WTC11 (cell line): Measurements from ENCODE around the gene ACVR1B. TPM values are rescaled to one million over a fixed set of nuclear protein-coding genes. Genes with fewer than 3 reads are reported as not detected.

Experiments
- ATAC-seq: fragments of 200-7000 bp; cut with Tn5 transposase; 2 replicates; pipeline ENCODE4 v1.10.0; 2021; ENCODE audit warnings: mild to moderate bottlenecking, moderate library complexity
- CTCF ChIA-PET: fragments of 300-600 bp; sonication (Branson Sonifier 250); formaldehyde crosslinking; loops from one replicate; lab custom pipeline; 2021; ENCODE audit warnings: antibody characterized with exemption; lab: Charles Lee
- POLR2A ChIA-PET: fragments of 350-600 bp; sonication (Branson Sonifier 250); formaldehyde crosslinking; loops from one replicate; lab custom pipeline; 2021; ENCODE audit warnings: antibody characterized with exemption; lab: Charles Lee
- DNase-seq: peaks from one replicate; pipeline ENCODE4 v3.0.0; 2021; ENCODE audit warnings: low spot score
- H3K27ac Mint-ChIP-seq: 2 replicates; pipeline ENCODE4 v1.8.0; 2021; ENCODE audit warnings: mixed read lengths
- H3K27me3 Mint-ChIP-seq: 2 replicates; pipeline ENCODE4 v1.8.0; 2021; ENCODE audit warnings: low read depth, mild to moderate bottlenecking, moderate library complexity, mixed read lengths
- H3K36me3 Mint-ChIP-seq: 2 replicates; pipeline ENCODE4 v1.8.0; 2021; ENCODE audit warnings: mixed read lengths
- H3K4me1 Mint-ChIP-seq: 2 replicates; pipeline ENCODE4 v1.8.0; 2022; ENCODE audit warnings: mixed read lengths
- H3K4me3 Mint-ChIP-seq: 2 replicates; pipeline ENCODE4 v1.8.0; 2021; ENCODE audit warnings: mild to moderate bottlenecking, moderate library complexity, mixed read lengths
- H3K9me3 Mint-ChIP-seq: 2 replicates; pipeline ENCODE4 v1.8.0; 2021; ENCODE audit warnings: mixed read lengths
- ATF1 ChIP-seq: sonication (generic); formaldehyde crosslinking; IDR thresholded peaks from 2 replicates; pipeline ENCODE4 v1.8.1; 2023; ENCODE audit warnings: mild to moderate bottlenecking, moderate library complexity, missing genetic modification reagents
- CREM ChIP-seq: sonication (generic); formaldehyde crosslinking; IDR thresholded peaks from 2 replicates; pipeline ENCODE4 v1.8.1; 2022; ENCODE audit warnings: mild to moderate bottlenecking, missing genetic modification reagents, moderate library complexity
- FOXK1 ChIP-seq: sonication (generic); formaldehyde crosslinking; IDR thresholded peaks from 2 replicates; pipeline ENCODE4 v1.8.0; 2022; ENCODE audit warnings: mild to moderate bottlenecking, moderate library complexity, missing genetic modification reagents
- IRF2 ChIP-seq: sonication (generic); formaldehyde crosslinking; IDR thresholded peaks from 2 replicates; pipeline ENCODE4 v1.8.0; 2022; ENCODE audit warnings: low read depth, missing genetic modification reagents, borderline replicate concordance
- MXD4 ChIP-seq: fragments of 250-450 bp; sonication (Bioruptor Pico); IDR thresholded peaks from 2 replicates; pipeline ENCODE4 v1.8.0; 2021; ENCODE audit warnings: mild to moderate bottlenecking, moderate library complexity, borderline replicate concordance
- NFE2L1 ChIP-seq: sonication (generic); formaldehyde crosslinking; IDR thresholded peaks from 2 replicates; pipeline ENCODE4 v1.8.1; 2023; ENCODE audit warnings: missing genetic modification reagents
- SP1 ChIP-seq: sonication (generic); formaldehyde crosslinking; conservative IDR thresholded peaks from 2 replicates; pipeline ENCODE4 v1.8.1; 2022; ENCODE audit warnings: missing genetic modification reagents
- ZNF232 ChIP-seq: sonication (generic); formaldehyde crosslinking; IDR thresholded peaks from 2 replicates; pipeline ENCODE4 v1.8.0; 2022; ENCODE audit warnings: mild to moderate bottlenecking, missing genetic modification reagents
- total RNA-seq: library from RNA; stranded (reverse); gene quantifications from 3 replicates; pipeline ENCODE4 v1.2.3, GENCODE V29; 2021
- TF ChIP-seq, protein P1 (sequence below): sonication (generic); formaldehyde crosslinking; IDR thresholded peaks from 2 replicates; pipeline ENCODE4 v1.8.1; 2022; ENCODE audit warnings: mild to moderate bottlenecking, moderate library complexity, missing genetic modification reagents
- TF ChIP-seq, protein P2 (sequence below): sonication (generic); formaldehyde crosslinking; IDR thresholded peaks from 2 replicates; pipeline ENCODE4 v1.8.0; 2022; ENCODE audit warnings: mild to moderate bottlenecking, missing genetic modification reagents
- TF ChIP-seq, protein P3 (sequence below): fragments of 250-450 bp; sonication (Bioruptor Pico); conservative IDR thresholded peaks from 2 replicates; pipeline ENCODE4 v1.9.0; 2021; ENCODE audit warnings: mild to moderate bottlenecking
- TF ChIP-seq, protein P4 (sequence below): fragments of 200-600 bp; IDR thresholded peaks from 2 replicates; pipeline ENCODE4 v1.8.0; 2022; ENCODE audit warnings: antibody characterized with exemption
- TF ChIP-seq, protein P5 (sequence below): sonication (generic); formaldehyde crosslinking; IDR thresholded peaks from 2 replicates; pipeline ENCODE4 v1.8.1; 2023; ENCODE audit warnings: mild to moderate bottlenecking, missing genetic modification reagents, moderate library complexity
- TF ChIP-seq, protein P6 (sequence below): sonication (generic); formaldehyde crosslinking; IDR thresholded peaks from 2 replicates; pipeline ENCODE4 v1.8.1; 2023; ENCODE audit warnings: mild to moderate bottlenecking, moderate library complexity, missing genetic modification reagents

Gene ACVR1B
- total RNA-seq, 1 experiment from 2014 or later, result 24.1 TPM

DNA sequence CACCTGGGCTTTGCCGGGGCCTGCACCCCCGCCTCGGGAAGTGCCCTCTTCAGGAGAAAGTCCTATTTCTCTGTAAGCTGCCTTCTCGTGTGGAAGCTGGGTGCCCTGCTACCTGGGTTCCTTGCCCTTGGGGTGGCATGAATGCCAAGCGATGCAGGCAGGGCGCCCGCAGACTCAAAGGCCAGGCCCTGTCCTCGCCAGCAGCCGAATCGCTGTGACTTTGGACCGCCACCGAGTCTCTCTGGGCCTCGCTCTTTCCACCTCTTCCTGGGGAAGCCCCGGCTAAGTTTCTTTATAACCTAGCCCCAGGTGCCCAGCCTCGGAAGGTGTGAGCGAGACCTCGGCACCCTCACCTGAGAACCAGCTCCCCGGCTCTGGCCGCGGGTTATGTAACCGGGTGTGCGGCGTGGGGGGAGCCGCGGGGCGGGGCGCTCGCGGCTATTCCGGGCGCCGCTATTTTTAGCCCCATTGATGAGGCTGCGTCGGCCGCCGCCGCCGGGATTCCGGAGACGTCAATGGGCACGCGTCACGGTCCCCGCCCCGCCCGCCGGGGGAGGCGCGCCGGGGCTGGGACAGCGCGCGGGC lies 85.2 kb downstream of the ACVR1B start:
- CTCF ChIA-PET, result interaction anchor here (1.0 to 7.1 kb wide), 4 partner anchors 11 to 129 kb away, joined by 3 to 130 read pairs (median 10); partner anchors contain the start of gene ATG101
- peak overlapping the region; percentile 61 for H3K4me3 Mint-ChIP-seq
- peak; percentile 78 for DNase-seq
- peak; percentile 2 for ATAC-seq
- H3K36me3 Mint-ChIP-seq, result no peaks in the 10 kb centered on the region
- H3K9me3 Mint-ChIP-seq, result no peaks in the 10 kb centered on the region
- TF ChIP-seq, protein P1, sequence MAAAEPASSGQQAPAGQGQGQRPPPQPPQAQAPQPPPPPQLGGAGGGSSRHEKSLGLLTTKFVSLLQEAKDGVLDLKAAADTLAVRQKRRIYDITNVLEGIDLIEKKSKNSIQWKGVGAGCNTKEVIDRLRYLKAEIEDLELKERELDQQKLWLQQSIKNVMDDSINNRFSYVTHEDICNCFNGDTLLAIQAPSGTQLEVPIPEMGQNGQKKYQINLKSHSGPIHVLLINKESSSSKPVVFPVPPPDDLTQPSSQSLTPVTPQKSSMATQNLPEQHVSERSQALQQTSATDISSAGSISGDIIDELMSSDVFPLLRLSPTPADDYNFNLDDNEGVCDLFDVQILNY, result peak; percentile 29; the same call in 1 of the 2 replicates
- TF ChIP-seq ATF1 (CRISPR knock-in tag), result no peak
- TF ChIP-seq, protein P2, sequence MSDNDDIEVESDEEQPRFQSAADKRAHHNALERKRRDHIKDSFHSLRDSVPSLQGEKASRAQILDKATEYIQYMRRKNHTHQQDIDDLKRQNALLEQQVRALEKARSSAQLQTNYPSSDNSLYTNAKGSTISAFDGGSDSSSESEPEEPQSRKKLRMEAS (CRISPR knock-in tag), result 0 out of 2 replicates have a peak, but pooled peaks have one; percentile 35
- no peak overlapping the region for H3K27ac Mint-ChIP-seq
- POLR2A ChIA-PET, result interaction anchor here (0.7 to 2.7 kb wide), 3 partner anchors 11 to 33 kb away, joined by 3 to 11 read pairs (median 4); partner anchors contain the start of genes ATG101 and NR4A1
- H3K27me3 Mint-ChIP-seq, result peaks cover 52% of the 10 kb centered on the region
- peaks cover 34% of the 10 kb centered on the region for H3K4me1 Mint-ChIP-seq

DNA sequence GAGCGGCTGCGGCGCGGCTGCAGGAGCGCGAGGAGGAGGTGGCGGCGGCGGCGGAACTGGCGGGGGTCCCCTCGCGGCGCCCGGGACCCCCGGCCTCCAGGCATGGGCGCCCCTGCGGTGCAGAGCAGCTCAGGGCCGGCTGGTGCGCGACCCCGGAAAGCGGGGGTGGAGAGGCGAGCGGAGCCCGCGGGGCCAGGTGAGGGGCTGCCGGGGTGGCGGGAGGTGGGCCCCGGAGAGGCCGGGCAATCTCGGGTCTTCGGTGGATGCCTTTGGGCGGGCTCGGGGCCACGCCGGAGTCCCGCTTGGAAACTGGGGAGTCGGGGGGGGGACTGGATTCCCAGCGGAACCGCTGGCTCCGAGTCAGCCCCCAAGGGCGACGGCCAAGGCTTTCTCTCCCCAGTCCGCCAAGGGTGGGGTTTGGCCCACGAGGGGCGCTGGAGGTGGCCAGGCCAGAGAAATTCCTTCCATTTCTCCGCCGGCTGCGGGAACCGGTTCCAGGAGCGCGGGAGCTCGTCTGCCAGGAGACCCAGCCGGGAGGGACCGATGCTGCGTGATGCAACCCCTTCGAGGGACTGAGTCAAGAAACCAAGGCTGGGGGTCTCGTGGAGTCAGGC lies 85.9 kb downstream of the ACVR1B start:
- Mint-ChIP-seq H3K27ac (no peak overlapping the region), H3K4me1 (peaks cover 33% of the 10 kb centered on the region)
- POLR2A ChIA-PET, result interaction anchor here (1.0 to 2.7 kb wide), 3 partner anchors 11 to 33 kb away, joined by 3 to 11 read pairs (median 4); partner anchors contain the start of genes ATG101 and NR4A1

DNA sequence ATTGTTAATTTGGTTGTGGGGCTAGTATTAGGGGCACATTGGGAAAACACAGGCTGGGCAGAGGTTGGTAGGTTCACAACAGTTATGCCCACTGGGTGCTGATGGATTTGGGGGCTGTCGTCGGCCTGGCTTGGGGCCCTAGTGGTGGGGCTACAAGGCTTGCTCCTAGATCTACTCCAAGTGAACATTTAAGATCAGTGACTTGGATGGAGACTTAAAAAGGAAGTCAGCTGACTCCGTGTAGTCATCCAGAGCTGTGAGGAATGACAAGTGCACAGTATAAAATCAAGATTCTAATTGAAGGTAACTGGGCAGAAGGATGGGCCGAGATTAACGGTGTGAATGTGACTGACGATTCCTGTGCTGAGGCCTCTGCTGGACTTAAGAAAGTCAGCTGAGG lies 86.9 kb downstream of the ACVR1B start:
- Mint-ChIP-seq H3K9me3 (no peaks in the 10 kb centered on the region), H3K36me3 (no peaks in the 10 kb centered on the region), H3K4me1 (peaks cover 26% of the 10 kb centered on the region), H3K27ac (no peak overlapping the region; the same call in 1 of the 2 replicates), H3K27me3 (peaks cover 40% of the 10 kb centered on the region), H3K4me3 (peak overlapping the region; percentile 81)
- ATAC-seq (no peak), DNase-seq (no peak)
- ChIA-PET CTCF (interaction anchor here (0.5 to 7.1 kb wide), 6 partner anchors 12 to 68 kb away, joined by 3 to 130 read pairs (median 4); partner anchors contain the start of gene ATG101), POLR2A (interaction anchor here (1.2 to 2.7 kb wide), 2 partner anchors 9 to 13 kb away, joined by 5 to 11 read pairs; partner anchors contain the start of gene NR4A1)
- TF ChIP-seq, protein P3, sequence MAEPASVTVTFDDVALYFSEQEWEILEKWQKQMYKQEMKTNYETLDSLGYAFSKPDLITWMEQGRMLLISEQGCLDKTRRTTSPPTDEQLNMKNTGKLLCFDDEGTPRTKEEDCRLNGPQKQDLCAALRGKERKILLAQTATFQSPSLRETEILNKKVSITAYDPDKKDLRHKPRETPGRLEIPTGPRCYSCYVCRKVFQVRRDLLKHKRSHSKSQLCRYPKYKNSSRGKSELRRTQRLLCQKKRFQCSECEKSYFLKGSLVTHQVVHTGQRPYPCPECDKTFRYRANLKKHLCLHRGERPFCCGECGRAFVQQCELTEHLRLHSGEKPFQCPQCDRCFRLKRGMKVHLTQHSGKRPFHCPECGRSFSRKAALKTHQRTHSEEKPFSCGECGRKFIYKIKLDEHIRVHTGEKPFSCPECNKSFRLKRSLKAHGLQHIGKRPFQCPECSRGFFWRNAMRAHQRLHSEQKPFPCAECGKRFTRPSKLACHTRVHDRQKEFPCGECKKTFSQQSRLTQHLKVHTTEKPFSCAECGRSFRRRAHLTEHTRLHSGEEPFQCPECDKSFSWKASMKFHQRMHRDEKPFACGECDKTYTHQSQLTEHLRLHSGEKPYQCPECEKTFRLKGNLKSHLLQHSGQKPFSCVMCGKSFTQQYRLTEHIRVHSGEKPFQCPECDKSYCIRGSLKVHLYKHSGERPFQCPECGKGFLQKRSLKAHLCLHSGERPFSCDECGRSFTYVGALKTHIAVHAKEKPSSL (CRISPR knock-in tag), result no peak
- TF ChIP-seq FOXK1 (CRISPR knock-in tag) (no peak), SP1 (no peak), MXD4 (CRISPR knock-in tag) (no peak), NFE2L1 (CRISPR knock-in tag) (no peak), ZNF232 (no peak), IRF2 (CRISPR knock-in tag) (no peak), CREM (no peak)
- TF ChIP-seq, protein P4, sequence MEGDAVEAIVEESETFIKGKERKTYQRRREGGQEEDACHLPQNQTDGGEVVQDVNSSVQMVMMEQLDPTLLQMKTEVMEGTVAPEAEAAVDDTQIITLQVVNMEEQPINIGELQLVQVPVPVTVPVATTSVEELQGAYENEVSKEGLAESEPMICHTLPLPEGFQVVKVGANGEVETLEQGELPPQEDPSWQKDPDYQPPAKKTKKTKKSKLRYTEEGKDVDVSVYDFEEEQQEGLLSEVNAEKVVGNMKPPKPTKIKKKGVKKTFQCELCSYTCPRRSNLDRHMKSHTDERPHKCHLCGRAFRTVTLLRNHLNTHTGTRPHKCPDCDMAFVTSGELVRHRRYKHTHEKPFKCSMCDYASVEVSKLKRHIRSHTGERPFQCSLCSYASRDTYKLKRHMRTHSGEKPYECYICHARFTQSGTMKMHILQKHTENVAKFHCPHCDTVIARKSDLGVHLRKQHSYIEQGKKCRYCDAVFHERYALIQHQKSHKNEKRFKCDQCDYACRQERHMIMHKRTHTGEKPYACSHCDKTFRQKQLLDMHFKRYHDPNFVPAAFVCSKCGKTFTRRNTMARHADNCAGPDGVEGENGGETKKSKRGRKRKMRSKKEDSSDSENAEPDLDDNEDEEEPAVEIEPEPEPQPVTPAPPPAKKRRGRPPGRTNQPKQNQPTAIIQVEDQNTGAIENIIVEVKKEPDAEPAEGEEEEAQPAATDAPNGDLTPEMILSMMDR, result no peak
- TF ChIP-seq, protein P5, sequence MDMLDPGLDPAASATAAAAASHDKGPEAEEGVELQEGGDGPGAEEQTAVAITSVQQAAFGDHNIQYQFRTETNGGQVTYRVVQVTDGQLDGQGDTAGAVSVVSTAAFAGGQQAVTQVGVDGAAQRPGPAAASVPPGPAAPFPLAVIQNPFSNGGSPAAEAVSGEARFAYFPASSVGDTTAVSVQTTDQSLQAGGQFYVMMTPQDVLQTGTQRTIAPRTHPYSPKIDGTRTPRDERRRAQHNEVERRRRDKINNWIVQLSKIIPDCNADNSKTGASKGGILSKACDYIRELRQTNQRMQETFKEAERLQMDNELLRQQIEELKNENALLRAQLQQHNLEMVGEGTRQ, result no peak

More for the DNA sequence above, 85.9 kb downstream of the ACVR1B start:
- peak; percentile 74 for DNase-seq
- CTCF ChIA-PET, result interaction anchor here (0.6 to 7.1 kb wide), 9 partner anchors 12 to 128 kb away, joined by 3 to 130 read pairs (median 5); partner anchors contain the start of genes ATG101 and SMIM41
- Mint-ChIP-seq H3K27me3 (peaks cover 45% of the 10 kb centered on the region), H3K4me3 (peak overlapping the region; percentile 81), H3K9me3 (no peaks in the 10 kb centered on the region), H3K36me3 (no peaks in the 10 kb centered on the region)
- TF ChIP-seq, protein P6, sequence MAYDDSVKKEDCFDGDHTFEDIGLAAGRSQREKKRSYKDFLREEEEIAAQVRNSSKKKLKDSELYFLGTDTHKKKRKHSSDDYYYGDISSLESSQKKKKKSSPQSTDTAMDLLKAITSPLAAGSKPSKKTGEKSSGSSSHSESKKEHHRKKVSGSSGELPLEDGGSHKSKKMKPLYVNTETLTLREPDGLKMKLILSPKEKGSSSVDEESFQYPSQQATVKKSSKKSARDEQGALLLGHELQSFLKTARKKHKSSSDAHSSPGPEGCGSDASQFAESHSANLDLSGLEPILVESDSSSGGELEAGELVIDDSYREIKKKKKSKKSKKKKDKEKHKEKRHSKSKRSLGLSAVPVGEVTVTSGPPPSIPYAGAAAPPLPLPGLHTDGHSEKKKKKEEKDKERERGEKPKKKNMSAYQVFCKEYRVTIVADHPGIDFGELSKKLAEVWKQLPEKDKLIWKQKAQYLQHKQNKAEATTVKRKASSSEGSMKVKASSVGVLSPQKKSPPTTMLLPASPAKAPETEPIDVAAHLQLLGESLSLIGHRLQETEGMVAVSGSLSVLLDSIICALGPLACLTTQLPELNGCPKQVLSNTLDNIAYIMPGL, result peak; percentile 53; the same call in 1 of the 2 replicates
- no peak for TF ChIP-seq ZNF232
- 0 out of 2 replicates have a peak, but pooled peaks have one; percentile 3 for ATAC-seq
